Fibroblast of skin of scalp (primary cell): ENCODE measurements around the gene BMPR1A.
"Not testable (repeated sequence)": the region's sequence is repeated elsewhere in the genome, so short reads cannot be mapped to it uniquely, and the experiment has no call there.

Experiments used
- DNase-seq: peaks from one replicate; pipeline ENCODE4 v3.0.0-alpha.2; 2013

BMPR1A gene

GRCh38 chr10:86889997-86890396 is 133.6 kb downstream of the BMPR1A start:
- DNase-seq = no peak

- no peak for DNase-seq
Observed at GRCh38 chr10:86898511-86898910, 142.1 kb downstream of the BMPR1A start.

DNA sequence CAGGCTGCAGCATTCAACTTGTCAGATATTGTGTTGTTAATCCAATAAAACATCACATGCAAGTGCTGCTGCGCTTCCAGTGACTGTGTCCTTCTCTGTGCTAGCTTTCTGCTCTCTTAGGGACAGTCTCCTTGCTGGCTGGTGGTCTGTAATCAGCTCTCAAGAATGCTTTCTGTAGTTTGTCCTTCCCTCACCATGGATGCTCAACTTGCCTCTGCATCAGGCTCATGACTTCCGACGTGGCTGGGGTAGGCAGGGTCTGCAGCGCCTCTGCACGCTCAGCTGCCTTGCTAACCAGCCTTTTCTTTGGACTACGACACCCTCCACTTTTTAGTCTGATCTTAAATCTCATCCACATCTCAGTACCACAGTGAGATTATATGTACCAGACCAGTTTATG is 142.7 kb downstream of the BMPR1A start:
- DNase-seq = no peak

GRCh38 chr10:86899670-86900276 is 143.4 kb downstream of the BMPR1A start:
- DNase-seq = peak; percentile 66

DNA sequence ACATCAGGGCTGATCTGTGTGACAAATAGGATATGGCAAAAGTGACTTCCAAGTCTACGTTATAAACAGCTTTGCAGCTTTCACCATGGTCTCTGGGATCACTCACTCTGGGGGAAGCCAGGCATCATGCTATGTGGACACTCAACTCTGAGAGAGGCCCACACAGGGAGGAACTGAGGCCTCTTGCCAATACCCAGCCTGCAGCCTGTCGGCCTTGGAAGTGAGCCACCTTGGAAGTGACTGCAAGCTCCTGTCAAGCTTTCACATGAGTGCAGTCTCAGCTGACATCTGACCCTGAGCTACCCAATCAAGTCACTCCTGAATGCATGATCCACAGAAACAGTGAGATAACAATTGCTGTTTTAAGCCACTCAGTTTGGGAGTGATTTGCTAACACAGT is 144.5 kb downstream of the BMPR1A start:
- DNase-seq = no peak

- DNase-seq = no peak
Observed at GRCh38 chr10:86904600-86904999, 148.2 kb downstream of the BMPR1A start.

- no peak for DNase-seq
Observed at GRCh38 chr10:86905429-86905828, 149.0 kb downstream of the BMPR1A start.

DNA sequence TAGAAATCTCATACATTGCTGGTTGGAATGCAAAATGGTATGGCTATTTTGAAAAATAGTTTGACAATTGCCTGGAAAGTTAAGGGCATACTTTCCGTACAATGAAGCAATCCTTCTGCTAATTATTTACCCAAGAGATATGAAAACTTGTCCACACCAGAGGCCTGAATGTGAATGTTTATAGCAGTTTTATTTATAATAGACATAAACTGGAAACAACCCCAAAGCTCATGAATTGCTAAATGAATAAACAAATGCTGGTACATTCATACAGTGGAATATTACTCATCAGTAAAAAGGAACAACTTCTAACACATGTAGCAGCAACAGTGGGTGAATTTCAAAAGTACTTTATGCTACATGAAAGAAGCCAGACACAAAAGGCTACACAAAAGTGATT is 158.3 kb downstream of the BMPR1A start:
- no peak for DNase-seq

DNA sequence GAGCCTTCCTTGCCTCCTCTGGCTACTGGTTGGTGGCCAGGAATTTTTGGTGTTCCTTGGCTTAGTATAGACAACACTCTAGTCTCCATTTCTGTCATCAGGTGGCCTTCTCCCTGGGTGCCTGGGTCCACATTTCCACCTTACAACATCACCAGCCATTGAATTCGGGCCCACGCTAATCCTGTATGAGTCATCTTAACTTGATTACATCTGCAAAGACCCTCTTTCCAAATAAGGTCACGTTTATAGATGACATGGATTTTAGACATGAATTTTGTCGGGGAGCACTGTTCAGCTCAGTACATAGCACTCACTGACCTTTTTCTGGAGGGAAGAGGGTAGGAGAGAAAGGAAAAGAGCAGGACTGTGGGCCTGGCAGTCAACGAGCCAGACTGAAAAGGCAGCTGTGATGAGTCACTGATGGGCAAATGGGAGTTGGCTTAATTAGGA is 161.6 kb downstream of the BMPR1A start:
- DNase-seq = no peak

GRCh38 chr10:86922553-86922961 is 166.1 kb downstream of the BMPR1A start:
- DNase-seq = no peak

DNA sequence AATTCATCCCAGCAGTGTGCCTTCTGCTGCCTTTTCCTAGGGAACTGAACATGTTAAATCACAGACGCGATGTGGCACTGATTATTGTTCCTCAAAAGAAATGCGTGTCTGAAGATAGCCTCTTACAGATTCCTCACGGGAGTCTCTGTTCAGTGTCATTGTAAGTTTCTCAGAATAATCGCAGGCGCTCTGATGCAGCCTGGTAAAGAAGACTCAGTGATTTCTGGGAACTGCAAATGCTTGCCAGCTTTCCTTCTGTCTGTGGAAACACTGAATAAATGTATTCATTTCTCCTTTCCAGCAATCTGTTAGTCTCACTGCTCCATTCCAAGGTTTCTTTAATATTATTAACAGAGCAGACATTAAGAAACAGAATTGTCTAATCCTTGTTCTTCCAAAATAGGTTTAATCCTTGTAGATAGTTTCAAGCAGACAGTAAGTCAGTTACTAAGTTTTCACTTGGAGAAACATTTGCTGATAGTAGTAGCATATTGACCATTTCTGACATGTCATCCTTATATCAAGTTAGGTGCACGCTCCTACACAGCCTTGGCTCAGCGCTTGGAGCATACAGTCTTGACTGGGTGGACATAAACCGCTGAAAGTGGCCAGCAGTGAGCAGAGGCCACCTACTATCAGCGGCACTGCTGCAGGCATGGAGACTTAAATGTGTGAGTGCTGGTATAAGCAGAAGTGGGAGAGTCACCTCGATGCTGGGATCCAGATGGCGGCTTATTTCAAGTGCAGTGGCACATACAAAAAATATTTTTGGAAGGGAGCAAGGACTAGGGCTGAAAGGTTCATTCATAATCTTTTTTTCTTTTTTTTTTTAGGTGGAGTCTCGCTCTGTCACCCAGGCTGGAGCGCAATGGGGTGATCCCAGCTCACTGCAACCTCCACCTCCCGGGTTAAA is 173.3 kb downstream of the BMPR1A start:
- no peak for DNase-seq

DNA sequence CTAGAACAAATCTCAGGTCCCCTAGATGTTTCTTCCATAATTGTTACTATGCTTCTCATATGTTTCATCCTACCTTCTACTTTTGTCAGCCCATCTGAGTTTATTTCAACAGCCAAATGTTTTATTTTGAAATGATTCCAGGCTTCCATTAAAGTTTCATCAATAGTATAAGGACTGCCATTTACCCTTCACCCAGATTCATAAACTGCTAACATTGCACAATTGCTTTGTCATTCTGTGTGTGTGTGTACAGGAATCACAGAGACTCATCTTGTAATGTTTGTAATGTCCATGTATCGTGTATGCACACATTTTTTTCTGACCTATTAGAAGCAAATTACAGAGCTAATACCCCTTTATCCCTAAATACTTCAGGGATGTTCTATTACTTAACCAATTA is 175.5 kb downstream of the BMPR1A start:
- DNase-seq = no peak

DNA sequence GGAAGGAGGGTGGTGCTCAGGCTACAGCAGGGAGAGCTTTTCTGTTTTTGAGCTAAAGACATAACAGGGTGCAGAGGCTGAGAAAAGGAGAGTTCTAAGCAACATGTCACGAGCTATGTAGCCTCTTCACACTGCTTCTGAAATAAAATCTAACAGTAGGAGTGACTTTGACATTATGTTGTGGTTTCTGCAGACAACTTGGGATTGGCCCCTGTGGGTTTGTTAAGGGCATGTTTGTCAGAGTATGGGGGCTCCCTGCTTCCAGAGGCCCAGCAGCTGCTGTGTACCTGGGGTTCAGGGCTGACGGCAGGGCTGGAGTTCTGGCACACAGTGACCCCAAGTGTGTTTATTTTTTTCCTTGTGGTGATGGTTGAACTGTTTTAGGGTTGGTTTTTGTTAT is 176.3 kb downstream of the BMPR1A start:
- no peak for DNase-seq

- DNase-seq = not testable (repeated sequence)
Observed at GRCh38 chr10:86934162-86934711, 177.8 kb downstream of the BMPR1A start.

GRCh38 chr10:86936661-86937501 is 180.5 kb downstream of the BMPR1A start:
- peak; percentile 56 for DNase-seq

GRCh38 chr10:86937502-86938154 is 181.2 kb downstream of the BMPR1A start:
- no peak for DNase-seq

DNA sequence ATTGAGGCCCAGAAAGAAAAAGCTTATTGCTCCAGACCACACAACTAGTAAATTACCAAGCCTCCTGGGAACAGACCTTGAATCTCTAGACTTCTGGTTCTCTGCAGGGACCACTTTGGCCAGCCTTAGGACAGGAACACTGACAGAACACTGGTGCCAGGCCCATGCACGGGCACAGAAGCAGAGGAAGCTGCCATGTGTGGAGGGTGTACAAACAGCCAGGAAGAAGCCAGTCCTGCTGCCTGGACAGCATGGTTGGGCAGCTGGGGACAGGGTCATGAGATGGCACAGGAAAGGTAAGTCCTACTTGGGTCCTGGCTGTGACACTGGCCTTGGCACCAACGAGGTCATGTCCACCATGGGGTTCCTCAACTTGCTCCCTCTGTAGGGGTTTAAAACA is 181.8 kb downstream of the BMPR1A start:
- no peak for DNase-seq

DNA sequence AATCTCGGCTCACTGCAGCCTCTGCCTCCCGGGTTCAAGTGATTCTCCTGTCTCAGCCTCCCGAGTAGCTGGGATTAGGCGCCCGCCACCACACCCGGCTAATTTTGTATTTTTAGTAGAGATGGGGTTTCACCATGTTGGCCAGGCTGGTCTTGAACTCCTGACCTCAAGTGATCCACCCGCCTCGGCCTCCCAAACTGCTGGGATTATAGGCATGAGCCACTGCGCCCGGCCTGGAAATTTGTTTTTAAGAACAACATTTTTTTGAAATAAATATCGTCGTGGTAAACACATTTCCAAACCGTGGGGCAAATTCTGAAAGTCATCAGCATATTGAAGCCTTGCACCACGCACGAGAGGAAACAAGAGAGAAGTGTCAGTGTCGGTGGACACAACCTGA is 183.7 kb downstream of the BMPR1A start:
- DNase-seq = not testable (repeated sequence)

DNA sequence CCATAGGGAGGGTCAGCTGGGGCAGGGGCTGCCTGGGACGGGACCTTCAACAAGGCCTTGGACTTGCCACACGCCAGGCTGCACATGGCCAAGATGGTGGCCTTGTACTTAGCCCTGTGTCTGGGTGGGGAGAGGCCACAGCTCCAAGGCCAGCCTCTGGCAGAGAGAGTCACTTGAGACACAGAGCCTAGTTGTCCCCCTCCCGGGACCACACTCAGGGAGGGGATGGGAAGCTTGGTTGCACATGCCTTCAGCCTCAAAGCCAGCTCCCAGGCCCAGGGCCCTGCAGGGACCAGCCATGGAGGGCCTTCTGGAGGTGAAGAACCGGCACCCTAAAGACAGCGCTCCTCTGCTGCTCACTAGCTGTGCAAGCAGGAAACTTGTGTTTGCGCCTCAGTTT is 184.3 kb downstream of the BMPR1A start:
- DNase-seq = no peak

GRCh38 chr10:86941426-86941825 is 185.0 kb downstream of the BMPR1A start:
- DNase-seq = no peak

DNA sequence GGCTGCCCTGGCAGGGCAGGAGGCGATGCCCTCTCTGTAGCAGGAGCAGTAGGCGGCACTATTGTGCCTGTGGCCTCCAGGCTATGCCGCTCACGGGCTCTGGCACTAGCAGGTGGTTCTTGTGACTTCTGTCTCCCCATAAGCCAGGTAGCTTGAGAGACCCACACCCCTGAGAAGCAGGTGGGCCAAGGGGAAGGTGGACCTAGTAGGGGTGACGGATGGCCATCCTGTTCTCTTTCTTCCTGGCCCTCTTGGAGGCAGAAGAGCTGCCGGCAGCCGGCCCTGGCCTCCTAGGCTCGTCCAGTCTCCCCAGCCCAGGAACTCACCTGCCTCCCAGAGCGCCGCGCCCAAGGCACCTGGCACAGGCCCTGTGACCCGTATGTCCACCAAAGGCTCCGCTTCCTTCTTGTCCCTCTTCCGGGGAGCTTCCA is 185.6 kb downstream of the BMPR1A start:
- no peak for DNase-seq
